ENCODE results near the gene IL21R.

The IL21R gene

DNA sequence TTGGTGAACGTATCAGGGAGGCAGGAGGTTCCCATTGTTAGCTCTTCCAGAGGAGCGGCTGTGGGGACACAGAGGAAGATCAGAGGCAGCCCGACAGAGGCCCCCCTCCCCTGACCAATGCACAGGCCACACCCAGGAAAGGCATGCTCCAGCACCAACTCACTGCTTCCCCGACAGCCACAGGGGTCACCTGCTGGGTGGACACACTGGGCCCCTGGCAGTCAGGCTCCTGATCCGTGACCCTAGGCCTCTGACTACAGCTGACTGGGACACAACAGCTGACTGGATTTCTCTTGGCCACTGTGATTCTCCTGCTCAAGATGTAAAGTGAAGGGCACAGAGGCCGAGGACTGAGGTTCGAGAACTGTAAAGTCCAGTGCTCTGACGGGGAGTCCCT lies 63.5 kb downstream of the IL21R start:
- DNase-seq, result no peak

DNA sequence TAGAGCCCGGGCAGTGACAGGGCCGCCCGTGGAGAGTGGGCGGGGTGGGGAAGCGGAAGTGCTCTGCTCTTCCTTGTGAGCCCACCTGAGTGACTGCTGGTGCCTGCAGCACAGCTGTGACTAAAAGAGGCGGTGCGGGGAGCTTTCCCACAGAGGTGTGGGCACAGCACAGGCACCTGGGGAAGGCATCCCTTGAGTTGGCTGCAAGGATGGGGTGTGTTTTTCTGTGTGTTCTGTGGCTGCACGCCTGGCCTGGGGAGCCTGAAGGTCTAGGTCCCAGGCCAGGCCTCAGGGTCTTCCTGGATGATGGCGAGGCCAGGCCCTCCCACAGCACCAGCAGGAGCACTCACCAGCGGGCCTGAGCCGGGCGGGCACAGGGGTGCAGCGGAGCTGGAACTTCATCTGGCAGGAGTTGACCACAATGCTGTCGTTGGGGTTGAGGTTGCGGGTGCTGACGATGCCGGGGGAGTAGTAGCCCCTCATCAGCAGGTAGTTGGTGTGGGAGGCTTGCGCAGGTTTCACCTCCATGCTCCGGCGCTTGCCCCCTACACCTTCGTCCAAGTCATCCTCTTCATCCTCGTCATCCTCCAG lies 67.1 kb downstream of the IL21R start:
- DNase-seq, result no peak

DNA sequence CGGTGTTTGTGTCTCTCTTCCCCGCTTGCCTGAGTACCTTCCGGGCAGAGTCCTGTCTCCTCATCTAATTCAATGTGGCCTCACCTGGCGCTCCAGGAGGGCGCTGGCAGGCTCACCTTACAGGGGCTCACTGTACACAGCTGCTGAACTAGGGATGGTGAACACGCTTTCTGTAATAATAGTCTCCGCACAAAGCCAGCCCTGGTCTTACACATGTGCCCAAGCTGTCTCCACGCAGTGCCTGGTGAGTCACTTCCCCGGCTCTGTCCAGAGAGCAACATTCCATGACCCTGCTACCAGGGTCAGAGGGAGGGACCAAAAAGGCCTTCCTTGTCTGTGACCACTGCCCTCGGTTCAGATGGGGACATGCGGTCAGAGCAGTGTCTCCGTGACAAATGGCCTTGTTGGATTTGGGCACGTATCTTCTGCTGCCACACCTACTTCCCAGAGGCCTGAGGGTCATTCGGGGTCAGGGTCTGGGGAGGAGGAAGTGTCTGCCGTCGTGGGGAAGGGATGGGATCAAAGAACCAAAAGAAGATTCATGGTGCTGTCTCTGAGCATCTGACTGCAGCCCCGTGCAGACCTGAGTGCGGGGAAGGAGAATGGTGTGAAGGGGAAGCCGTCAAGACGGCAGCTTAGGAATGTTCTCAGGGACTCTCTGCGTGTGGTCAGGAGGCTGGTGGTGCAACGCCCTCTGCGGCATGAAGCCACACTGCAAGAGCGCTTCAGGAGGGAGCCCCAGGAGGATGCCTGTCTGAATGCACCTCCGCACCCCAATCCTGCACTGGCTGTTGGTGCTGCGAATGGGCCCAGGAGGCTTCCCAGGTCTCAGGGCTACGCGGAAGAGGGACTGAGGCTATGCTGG lies 68.8 kb downstream of the IL21R start:
- DNase-seq, result no peak

DNA sequence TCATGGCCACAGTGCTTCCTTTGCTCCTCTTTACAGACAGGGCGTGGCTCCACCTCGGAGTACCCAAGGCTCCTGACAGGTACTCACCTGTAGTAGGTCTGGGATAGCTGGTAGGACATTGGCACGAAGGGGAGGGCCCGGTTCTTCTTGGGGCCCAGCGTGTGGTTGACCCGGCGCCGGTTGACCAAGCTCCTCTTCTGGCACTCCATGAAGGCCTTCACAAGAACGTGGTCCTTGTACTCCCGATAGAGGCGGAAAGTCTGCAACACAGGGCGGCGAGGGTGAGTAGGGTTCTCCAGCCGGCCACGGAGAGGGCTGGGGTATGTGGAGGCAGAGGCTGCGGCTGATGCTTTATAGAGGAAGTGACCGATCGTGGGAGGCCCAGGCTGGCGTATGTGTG lies 69.7 kb downstream of the IL21R start:
- no peak for DNase-seq

DNA sequence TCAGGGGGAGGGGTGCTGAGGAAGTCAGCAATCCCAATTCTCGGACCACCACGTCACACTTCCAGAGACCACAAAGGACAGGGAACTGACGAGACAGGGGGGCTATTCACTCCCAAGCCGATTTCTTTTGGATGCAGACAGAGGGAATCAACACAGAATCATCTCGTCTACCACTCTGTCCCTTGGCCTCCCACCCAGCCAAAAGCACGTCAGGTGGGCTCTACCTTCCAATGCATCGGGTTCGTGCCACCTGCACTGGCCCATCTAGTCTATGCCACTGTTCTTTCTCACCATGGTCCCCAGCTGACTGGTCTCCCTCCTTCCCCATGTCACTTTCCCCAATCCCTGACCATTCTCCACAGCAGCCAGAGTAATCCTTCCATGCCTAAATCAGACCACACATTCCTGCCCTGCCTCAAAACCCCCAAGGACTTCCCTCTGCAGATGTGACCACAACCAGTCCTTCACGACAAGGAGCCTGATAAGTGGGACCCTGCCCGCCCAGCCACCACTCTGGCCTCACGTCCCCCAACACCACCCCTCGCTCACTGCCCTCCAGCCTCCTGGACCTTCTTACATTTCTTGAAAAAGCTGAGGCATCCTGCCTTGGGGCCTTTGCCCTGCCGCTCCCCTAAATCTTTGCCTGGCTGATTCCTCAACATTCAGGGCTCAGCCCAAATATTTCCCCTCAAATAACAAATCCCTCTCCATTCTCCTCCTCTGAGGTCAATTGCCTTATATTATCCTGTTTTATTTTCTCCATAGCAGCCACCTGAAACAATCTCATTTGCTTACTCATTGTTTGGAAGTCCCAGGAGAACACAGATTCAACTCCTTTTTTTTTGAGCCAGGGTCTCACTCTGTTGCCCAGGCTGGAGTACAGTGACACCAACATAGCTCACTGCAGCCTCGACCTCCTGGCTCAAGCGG lies 70.4 kb downstream of the IL21R start:
- no peak for DNase-seq

DNA sequence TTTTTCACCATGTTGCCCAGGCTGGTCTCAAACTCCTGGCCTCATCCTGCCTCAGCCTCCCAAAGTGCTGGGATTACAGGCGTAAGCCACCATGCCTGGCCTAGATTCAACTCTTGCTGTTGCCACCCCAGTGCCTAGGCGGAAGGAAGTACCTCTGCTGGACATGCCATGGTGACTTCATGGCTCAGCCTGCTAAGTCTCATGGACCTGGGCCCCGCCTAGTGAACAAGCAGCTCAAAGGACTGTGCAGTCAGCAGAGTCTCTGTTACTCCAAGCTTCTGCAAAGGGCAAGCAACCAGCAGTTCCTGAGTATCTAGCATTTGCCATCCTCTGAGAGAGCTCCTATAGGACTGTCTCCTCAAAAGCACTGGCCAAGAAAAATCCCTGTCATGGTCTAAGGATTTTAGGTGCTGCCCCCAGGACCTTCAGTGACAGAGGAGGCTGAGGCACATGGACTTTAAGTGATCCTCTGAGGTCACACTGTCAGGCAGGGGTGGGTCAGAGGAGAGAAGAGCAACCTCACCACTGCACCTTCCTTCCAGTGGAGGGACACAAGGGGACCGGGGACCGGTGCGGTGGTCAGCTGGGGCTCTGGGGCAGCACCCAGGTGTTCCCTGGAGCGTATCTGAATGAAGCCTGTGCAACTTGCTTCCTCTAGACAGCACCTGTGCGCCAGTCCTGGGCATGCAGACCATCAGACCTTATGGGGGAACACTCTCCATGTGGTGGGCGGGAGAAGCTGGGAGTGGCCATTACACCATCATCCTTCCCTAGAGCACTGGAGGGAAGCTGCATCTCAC lies 71.3 kb downstream of the IL21R start:
- no peak for DNase-seq

DNA sequence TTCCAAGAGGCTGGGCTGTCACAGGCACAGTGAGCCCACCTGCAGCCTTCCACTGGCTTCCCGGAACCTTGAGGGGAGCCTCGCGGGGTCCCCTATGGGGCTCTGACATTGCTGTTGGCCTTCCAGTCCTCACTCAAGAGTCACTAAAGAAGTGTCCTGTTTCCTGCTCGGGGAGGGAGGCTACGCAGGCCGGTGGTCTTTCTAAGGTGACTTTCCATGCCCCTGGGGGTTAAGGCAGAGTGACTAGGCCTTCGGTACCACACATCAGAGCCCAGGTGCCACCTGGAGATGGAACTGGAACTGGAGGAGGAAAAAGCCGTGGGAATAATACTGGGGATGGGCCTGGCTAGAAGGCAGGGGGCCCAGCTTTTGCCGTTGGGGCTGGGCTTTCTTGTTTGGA lies 72.1 kb downstream of the IL21R start:
- no peak for DNase-seq

DNA sequence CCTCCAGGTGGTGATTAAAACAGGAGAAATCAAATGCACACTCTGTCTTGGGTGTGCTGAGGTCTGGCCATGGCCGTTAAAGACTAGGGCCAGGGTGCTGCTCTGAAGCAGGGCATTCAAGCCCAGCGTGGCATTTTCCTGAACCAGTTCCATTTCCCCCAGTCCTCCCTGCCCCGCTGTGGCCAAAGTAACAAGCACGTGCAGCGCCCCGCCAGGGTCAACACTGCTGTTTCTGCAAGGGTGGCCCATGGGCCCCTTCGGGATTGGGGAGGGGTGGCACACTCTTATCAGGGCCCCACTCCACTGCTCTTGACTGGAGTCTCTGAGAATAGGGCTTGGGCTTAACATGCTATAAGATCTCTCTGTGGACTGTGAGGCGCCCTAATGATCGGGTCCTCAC lies 72.9 kb downstream of the IL21R start:
- no peak for DNase-seq

DNA sequence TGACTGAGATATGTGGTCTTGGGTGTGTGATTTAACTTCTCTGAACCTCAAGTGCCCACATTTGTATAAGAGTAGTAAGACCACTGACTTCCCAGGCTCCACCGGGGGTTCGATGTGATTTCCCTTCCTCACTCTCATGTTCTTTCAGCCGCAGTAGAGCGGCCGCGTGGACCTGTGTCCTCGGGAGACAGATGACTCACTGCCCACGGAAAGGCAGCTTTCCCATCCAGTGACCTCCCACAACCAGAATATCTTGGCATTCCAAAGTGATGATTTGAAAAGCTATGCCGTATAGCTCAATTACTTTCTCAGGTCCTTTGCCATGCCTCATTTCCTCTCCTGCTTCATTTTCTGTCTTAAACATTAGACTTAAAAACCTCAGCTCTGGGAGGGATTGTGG lies 73.6 kb downstream of the IL21R start:
- DNase-seq, result no peak

DNA sequence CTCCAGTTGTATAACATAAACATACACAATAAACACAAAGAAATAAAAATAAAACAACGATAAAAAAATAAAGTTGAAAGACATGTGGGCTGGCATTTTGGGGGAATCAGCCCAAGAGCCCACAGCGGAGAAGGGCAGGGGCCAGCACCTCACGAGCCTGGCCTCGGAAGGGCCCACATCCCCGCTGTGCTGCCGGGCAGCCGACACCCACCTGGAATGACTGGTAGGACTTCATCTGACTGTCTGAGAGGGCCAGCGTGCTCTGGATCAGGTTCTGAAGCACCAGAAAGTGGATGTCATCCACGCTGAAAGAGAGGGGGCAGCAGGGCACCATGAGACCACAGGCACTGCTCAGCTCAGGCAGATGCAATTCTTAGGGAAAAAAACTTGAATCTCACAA lies 74.3 kb downstream of the IL21R start:
- DNase-seq, result no peak

DNA sequence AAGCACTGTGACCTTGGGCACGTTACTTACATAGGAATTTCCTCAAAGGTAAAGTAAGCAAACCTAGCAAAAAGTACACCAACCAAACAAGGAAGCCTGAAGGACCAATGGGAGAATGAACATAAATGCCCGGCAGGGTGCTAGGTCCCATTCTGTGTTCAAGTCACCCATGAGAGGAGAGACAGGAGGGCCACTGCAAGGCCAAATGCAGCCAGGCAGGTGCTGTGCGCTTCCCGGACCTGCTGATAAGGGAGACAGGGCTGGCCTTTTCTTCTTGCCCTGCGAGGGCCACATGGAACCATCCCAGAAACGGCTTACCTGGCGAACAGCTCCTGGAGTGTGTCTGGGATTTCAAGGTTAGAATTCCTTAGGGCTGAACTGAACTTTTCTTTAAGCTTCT lies 78.8 kb downstream of the IL21R start:
- DNase-seq, result no peak

DNA sequence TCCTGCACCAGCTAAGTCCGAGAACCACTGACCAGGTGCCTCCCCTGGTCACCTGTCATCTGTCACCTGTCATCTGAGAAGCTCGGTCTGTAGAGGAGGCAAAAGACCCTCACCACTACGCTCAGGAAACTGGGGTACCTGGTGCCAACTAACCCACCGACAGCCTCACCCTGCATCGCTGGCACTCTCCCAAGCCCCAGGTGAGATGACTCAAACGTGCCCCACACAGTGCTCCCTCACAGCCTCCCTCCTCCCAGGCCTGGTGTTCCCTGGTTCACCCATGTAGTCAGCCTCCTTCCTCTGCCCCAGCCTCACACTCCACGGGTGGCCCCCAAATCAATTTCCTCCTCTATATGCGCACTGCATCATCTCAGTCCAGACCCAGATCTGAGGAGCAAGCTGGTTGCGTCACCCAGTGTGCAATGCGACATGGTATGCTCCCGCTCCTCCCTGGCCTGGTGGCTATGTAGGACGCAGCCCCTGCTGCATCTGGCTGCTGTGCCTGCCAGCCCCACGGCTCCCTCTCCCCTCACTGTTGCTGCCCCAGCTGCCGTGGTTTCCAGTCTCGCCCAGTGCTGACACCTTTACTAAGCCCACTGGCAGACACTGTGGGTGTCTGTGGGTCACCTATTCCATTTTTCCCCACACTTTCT lies 79.4 kb downstream of the IL21R start:
- DNase-seq, result no peak

DNA sequence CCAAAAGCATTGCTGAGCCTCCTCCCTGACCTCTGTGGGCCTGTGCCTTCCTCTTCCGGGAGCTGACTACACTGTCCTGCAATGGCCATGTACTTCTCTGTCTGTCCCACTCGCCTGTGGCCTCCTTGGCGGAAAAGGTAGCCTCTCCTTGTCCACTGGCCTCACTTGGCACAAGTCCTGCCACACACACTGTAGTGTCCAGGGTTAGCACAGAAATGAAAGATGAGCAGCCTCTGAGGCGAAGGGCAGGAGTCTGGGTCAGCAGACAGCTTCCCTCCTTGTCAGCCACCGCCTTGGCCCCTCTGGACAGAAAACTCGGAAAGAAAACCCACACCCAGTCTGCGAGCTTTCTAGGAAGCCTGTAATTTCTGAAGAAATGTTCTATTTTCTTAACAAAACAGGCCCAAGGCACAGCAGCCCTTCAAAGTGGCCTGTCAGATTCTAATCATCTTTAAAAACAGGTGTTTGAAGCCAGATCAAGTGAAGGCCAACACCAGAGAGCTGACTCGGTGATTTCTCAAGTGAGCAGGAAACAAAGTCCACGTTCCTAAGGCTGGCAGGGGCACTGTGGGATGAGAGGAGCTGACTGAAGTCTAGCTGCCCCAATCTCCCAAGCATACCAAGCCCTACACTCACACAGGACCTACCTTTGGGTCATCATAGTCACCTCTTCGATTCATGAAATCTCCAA lies 80.6 kb downstream of the IL21R start:
- DNase-seq, result no peak

DNA sequence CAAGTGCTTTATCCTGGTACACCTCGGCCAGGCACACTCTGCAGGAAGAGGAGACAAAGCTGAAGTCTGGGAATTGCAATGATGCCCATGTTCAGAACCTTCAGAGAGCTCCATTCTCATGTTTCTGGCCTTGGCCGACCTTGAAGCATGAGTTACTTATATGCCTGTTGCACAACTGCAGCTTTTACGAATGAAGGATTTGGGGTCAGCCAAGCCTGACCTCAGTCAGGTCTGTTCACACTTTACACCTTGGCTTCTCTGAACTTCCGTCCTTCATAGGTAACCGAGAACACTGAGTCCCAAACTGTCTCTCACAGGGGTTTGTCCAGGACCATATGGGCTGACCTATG lies 81.1 kb downstream of the IL21R start:
- DNase-seq, result no peak

DNA sequence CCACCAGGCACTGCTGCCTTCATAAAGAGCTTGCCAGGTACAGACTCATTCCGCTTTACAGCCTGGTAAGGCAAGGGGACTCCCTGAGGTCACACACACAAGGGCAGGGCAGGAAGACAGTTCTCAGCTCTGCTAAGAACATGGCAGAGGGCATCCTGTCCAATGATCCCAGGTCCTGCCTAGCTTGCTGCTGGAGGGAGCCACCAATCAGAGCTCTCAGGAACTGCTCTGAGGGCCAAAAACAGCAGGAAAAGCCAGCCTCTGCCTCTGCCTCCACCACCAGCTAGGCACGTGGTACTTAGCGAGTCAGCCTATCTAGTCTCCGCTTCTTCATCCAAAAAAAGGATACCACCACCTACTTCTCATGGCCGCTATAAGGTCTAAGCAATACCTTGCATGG lies 81.7 kb downstream of the IL21R start:
- no peak for DNase-seq

DNA sequence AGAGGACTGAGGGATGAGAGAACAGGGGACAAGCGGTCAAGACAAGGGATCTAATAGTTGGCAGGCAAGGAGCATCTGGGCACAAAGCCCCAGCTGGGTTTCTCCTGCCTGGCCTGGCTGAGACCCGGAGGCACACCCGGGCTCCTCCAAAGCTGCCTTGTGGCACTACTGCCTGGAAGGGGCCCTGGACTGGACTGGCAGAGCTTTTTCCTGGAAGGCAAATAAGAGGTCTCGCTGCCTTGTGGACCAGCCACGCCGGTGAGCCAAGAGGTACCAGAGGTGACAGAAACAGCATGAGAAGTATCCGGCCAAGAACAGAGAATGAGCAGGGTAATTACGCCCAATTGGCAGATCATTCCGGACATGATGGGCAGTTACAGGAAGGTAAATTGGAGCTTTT lies 83.2 kb downstream of the IL21R start:
- no peak for DNase-seq

DNA sequence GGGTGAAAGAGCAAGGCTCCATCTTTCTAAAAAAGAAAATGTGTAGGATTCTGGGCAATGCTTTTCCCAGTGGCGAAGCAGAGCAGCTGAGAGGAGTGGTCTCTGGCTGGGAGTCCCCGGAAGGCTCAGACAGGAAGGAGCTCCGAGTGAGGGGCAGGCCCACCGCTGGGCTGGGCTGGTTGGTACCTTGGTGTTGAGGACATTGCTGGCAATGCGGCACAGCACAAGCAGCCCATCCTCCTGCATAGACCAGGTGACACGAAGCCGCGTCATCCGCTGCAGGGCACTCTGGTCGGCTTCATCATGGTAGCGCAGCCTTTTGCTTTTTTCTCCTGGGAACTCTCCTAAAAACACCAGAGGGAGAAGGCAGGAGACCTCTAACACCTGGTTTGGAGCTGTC lies 83.8 kb downstream of the IL21R start:
- DNase-seq, result no peak

DNA sequence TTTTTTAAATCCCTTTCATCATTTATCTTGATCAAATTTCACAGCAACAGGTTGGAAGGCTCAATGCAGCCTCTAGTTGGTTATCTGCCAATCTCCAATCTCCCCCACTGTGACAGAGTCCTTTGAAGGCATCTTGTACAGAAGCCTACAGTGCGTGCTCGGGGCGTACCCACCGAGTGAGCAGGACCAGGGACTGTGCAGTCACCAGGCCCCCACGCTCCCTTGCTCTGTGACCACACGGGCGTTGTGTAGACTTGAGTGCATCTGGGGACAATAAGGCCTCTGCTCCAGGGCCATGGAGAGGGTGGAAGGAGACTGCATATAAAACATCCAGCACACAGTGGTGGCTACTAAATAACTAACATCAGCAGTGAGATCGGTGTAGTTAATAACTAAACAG lies 84.4 kb downstream of the IL21R start:
- DNase-seq, result no peak

DNA sequence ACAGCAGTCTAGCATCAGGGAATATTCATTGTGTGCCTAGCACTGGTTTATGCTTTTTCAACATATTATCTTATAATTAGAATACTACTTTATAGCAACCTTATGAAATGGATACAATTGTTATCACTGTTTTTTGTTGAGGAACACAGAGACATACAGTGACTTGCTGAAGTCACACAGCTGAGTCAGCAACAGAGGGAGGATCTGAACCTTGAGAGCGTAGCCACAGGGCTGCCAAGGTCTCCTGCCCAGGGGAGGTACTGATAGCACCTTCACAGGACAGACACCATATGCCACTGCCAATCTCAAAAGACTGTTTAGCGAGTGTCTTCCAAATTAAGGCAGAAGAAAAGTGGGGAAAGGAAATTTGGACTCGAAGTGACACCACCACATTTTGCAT lies 84.8 kb downstream of the IL21R start:
- no peak for DNase-seq

DNA sequence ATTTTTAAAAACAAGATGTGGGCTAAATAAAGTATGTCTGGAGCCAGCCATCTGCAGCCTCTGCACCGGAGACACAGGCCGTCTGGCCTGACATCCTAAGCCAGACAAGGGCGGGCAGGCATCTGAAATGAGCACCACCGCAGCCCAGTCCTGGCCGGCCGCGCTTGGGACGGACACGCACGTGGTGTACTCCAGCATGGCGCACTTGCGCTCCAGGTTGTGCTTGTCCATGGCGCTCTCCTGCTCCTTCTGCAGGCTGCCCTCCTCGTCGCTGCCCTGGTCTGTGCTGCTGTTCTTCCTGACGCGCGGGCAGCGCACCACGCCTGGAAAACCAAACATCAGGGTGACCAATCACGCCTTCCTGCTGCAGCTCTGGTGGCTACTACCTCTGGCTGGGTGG lies 87.4 kb downstream of the IL21R start:
- no peak for DNase-seq

DNA sequence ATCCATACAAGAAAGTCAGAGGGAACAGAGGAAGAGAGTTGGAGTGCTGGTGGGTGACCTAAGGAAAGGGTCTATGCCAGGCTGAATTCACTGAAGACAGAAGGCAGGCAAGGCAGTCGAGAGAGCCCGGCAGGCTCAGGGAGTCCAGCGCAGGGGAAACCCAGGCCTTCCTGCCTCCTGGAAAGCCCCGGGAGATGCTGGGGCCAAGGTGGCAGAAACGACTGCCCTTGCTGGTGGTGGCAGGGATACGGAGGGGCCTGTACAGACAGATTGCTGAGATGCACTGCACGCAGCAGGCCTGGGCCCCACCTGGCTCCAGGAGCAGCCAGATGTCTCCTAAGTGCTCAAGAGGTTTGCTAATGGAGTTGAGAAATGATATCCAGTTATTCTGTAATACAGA lies 87.9 kb downstream of the IL21R start:
- DNase-seq, result no peak
